GM06990 (cell line): ENCODE results near the gene PEX1.

ENCODE experiments used
- DNase-seq: peaks from one replicate; pipeline ENCODE4 v3.0.0-alpha.2; 2011; ENCODE audit not compliant: insufficient read length; ENCODE audit errors: extremely low read depth
- H3K27me3 ChIP-seq: replicated peaks from 2 replicates; pipeline ENCODE4 v1.6.0; 2011; ENCODE audit warnings: low read length; ENCODE audit not compliant: control insufficient read depth, insufficient read depth
- H3K36me3 ChIP-seq: 2 replicates; pipeline ENCODE4 v1.5.1; 2011; ENCODE audit warnings: low read length; ENCODE audit not compliant: control insufficient read depth, insufficient read depth
- H3K4me3 ChIP-seq: replicated peaks from 2 replicates; pipeline ENCODE4 v1.5.1; 2011; ENCODE audit warnings: low read depth, mild to moderate bottlenecking, control low read depth, low read length
- TF ChIP-seq, protein P1 (sequence below): IDR thresholded peaks from 2 replicates; pipeline ENCODE4 v1.5.1; 2011; ENCODE audit warnings: low read length, control low read depth, mild to moderate bottlenecking, inconsistent platforms; ENCODE audit not compliant: insufficient read depth, poor library complexity, severe bottlenecking

The PEX1 gene

DNA sequence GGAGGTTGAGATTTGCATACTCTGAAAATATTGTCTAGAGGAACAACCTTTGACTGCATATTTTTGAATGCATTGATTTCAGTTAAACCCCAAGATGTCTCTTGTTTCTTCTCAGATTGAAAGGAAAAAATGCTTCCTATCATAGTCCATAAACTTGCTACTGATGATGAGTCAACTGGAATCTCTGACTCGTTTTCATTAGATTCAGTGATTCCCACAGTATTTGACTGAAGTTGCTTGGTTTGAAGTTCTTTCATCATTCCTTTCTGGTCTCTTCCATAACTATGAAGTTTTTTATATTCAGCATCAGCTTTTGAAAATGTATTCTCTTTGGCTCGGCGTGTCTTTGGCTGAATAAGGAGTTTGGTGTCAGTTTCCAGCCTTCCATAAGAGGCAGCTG is 10.7 kb downstream of the PEX1 start:
- no peaks in the 10 kb centered on the region for H3K27me3 ChIP-seq
- H3K4me3 ChIP-seq, result no peak overlapping the region
- TF ChIP-seq, protein P1, sequence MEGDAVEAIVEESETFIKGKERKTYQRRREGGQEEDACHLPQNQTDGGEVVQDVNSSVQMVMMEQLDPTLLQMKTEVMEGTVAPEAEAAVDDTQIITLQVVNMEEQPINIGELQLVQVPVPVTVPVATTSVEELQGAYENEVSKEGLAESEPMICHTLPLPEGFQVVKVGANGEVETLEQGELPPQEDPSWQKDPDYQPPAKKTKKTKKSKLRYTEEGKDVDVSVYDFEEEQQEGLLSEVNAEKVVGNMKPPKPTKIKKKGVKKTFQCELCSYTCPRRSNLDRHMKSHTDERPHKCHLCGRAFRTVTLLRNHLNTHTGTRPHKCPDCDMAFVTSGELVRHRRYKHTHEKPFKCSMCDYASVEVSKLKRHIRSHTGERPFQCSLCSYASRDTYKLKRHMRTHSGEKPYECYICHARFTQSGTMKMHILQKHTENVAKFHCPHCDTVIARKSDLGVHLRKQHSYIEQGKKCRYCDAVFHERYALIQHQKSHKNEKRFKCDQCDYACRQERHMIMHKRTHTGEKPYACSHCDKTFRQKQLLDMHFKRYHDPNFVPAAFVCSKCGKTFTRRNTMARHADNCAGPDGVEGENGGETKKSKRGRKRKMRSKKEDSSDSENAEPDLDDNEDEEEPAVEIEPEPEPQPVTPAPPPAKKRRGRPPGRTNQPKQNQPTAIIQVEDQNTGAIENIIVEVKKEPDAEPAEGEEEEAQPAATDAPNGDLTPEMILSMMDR, result no peak
- no peak for DNase-seq
- peaks cover 2% of the 10 kb centered on the region; the same call in 1 of the 2 replicates for H3K36me3 ChIP-seq

DNA sequence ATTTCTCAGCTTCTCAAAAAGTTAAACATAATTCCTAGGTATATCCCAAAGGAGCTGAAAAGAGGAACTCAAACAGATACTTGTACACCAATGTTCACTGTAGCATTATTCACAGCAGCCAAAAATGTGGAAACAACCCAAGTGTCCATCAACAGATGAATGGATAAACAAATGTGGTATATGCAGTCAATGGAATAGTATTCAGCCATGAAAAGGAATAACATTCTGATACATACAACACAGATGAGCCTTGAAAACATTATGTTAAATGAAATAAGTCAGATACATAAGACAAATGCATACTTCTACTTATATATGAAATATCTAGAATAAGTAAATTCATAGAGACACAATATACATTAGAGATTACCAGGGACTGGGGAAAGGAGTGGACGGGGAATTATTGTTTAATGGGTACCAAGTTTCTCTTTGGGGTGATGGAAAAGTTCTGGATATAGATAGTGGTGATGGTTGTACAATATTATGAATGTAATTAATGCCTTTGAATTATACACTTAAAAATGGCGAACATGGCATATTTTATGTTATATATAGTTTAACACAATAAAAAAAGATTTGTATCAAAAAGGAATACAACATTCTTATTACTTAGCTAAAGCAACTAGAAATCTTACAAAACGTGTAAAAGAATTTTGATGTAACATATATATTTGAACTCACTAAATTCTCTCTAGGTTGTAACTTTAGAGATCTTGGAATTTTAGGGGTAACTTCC is 15.0 kb downstream of the PEX1 start:
- Histone ChIP-seq H3K36me3 (peaks cover 2% of the 10 kb centered on the region; the same call in 1 of the 2 replicates), H3K4me3 (no peak overlapping the region), H3K27me3 (no peaks in the 10 kb centered on the region)
- TF ChIP-seq, protein P1, result no peak
- DNase-seq, result no peak

DNA sequence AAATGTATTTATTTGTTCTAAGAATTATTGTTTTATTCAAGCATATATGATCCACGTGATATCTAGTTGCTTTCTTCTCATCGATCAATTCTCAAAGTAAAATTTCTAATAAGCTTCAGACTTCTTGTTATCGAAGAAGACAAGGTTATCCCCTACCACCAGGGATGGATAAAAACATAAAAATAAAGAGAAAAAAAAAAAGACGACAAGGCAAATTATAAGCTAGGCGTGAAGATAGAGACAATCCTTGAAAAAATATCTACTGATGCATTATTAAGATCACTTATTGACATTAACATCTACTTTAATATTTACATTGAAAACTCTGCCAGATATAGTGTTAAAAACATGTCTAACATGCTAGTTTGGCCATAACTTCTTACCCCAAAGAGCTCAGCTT is 19.4 kb downstream of the PEX1 start:
- no peak for DNase-seq
- no peak overlapping the region for H3K4me3 ChIP-seq
- no peaks in the 10 kb centered on the region; the same call in none of the 2 replicates for H3K36me3 ChIP-seq

DNA sequence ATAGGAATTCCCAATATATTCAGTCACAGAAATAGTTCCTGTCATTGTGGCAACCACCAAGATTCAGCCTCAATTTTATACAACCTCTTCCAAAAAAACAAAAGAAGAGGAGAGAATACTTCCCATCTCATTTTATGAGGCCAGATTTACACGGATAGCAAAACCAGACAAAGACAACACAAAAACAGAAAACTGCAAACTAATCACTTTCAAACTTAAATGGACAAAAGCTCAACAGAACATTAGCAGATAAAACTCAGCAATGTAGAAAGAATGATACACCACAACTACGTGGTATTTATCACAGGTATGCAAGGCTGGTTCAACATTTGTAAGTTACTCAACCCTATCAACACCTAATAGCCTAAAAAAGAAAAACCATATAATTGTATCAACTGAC is 22.0 kb downstream of the PEX1 start:
- Histone ChIP-seq H3K36me3 (no peaks in the 10 kb centered on the region; the same call in none of the 2 replicates), H3K4me3 (no peak overlapping the region), H3K27me3 (no peaks in the 10 kb centered on the region)
- TF ChIP-seq, protein P1, result no peak
- no peak for DNase-seq

More for the DNA sequence above, 19.4 kb downstream of the PEX1 start:
- no peaks in the 10 kb centered on the region for H3K27me3 ChIP-seq
- TF ChIP-seq, protein P1, result no peak

DNA sequence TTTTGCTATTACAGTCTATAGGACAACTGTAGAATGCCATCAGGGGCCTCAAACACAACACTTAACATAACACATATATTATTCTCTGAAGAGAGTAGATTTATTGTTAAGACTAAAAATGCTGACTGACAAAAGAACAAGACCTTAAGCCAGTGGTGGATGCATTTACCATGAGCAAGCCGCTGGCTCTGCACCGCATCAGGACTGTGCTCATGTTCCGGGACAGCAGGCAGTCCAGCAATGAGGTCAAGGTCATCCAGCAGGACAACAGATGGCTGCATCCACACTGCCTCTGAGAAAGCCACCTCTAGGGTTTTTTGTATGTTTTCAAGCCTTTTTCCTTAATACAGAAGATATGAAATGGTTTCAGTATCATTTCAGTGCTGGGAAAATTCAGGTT is 23.8 kb downstream of the PEX1 start:
- TF ChIP-seq, protein P1, result no peak
- H3K36me3 ChIP-seq, result no peaks in the 10 kb centered on the region; the same call in none of the 2 replicates
- DNase-seq, result no peak
- no peak overlapping the region for H3K4me3 ChIP-seq
- no peaks in the 10 kb centered on the region for H3K27me3 ChIP-seq
